ENCODE results near the gene RNU6-1.

The RNU6-1 gene

DNA sequence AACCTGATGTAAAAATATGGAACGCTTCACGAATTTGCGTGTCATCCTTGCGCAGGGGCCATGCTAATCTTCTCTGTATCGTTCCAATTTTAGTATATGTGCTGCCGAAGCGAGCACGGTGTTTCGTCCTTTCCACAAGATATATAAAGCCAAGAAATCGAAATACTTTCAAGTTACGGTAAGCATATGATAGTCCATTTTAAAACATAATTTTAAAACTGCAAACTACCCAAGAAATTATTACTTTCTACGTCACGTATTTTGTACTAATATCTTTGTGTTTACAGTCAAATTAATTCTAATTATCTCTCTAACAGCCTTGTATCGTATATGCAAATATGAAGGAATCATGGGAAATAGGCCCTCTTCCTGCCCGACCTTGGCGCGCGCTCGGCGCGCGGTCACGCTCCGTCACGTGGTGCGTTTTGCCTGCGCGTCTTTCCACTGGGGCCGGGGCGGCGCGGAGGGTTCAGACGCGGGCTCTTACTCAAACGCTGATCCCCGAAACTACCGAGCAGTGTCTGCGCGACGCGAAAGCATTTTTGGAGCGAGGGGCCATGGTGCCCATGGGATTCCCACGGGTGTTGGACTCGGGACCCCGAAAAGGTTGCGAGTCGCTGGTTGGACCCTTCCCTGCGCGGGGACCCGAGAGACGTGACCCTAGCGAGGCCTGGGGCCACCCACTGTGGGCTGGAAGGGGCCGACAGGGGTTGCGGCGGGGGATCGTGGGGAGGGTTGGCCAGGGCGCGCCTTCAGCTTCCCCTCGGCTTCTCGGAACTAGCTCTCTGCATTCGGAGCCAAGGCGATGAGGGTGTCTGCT, at the start of gene RNU6-1:
RNU6-1 (minus strand) TSS at position 117 of the 820 bp plus-strand sequence.
- Histone ChIP-seq H3K4me3 (ENCODE audit: low read depth, low read length) (peak within 1 kb of the TSS; percentile 88), H3K36me3 (ENCODE audit: control insufficient read depth, insufficient read depth, low read length) (no peaks in the 10 kb centered on the region), H3K27me3 (ENCODE audit: control insufficient read depth, insufficient read depth, low read length) (peaks cover 54% of the 10 kb centered on the region), H3K4me1 (ENCODE audit: control insufficient read depth, insufficient read depth, low read length) (peaks cover 51% of the 10 kb centered on the region), H3K9ac (ENCODE audit: low read depth, low read length) (peak within 1 kb of the TSS; percentile 80), H3K9me3 (ENCODE audit: control insufficient read depth, insufficient read depth, low read length) (no peaks in the 10 kb centered on the region), H3K27ac (ENCODE audit: low read depth, low read length) (peak within 1 kb of the TSS; percentile 78)

GRCh38 chr15:67887776-67888175, 47.9 kb upstream of the RNU6-1 start:
- no peak overlapping the region for H3K27ac ChIP-seq (ENCODE audit: low read depth, low read length)
- no peak overlapping the region for H3K4me3 ChIP-seq (ENCODE audit: low read depth, low read length)
- peaks cover 12% of the 10 kb centered on the region; the same call in 1 of the 2 replicates for H3K4me1 ChIP-seq (ENCODE audit: control insufficient read depth, insufficient read depth, low read length)
- H3K27me3 ChIP-seq (ENCODE audit: control insufficient read depth, insufficient read depth, low read length) = peaks cover 10% of the 10 kb centered on the region
- H3K9me3 ChIP-seq (ENCODE audit: control insufficient read depth, insufficient read depth, low read length) = no peaks in the 10 kb centered on the region; the same call in 1 of the 2 replicates
- no peaks in the 10 kb centered on the region for H3K36me3 ChIP-seq (ENCODE audit: control insufficient read depth, insufficient read depth, low read length)
- no peak overlapping the region for H3K9ac ChIP-seq (ENCODE audit: low read depth, low read length)

DNA sequence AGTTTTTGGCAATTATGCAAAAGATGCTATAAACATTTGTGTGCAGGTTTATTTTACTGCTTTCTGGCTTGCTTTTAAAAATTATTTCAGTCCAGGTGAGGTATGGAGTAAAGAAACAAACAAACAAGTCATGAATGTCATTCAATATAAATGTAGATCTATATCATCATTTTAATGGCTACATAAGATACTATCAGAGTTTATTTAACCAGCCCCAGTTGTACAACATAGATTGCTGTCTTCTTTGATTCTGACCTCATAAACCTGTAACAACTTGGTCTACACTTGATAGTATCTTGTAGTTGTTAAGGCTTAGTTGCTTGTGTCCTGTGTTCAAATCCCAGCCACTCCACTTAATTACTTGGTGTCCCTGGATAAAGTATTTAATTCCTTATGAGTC, 46.0 kb upstream of the RNU6-1 start:
- no peak overlapping the region for H3K27ac ChIP-seq (ENCODE audit: low read depth, low read length)

GRCh38 chr15:67885175-67885523, 45.3 kb upstream of the RNU6-1 start:
- 0 out of 2 replicates have a peak overlapping the region, but pooled peaks have one; percentile 3 for H3K9ac ChIP-seq (ENCODE audit: low read depth, low read length)

More for the DNA sequence above, 46.0 kb upstream of the RNU6-1 start:
- Histone ChIP-seq H3K36me3 (ENCODE audit: control insufficient read depth, insufficient read depth, low read length) (no peaks in the 10 kb centered on the region), H3K9ac (ENCODE audit: low read depth, low read length) (no peak overlapping the region), H3K9me3 (ENCODE audit: control insufficient read depth, insufficient read depth, low read length) (no peaks in the 10 kb centered on the region; the same call in 1 of the 2 replicates), H3K4me1 (ENCODE audit: control insufficient read depth, insufficient read depth, low read length) (peaks cover 17% of the 10 kb centered on the region; the same call in 1 of the 2 replicates), H3K4me3 (ENCODE audit: low read depth, low read length) (no peak overlapping the region), H3K27me3 (ENCODE audit: control insufficient read depth, insufficient read depth, low read length) (peaks cover 10% of the 10 kb centered on the region)

GRCh38 chr15:67884514-67885174, 44.8 kb upstream of the RNU6-1 start:
- Histone ChIP-seq H3K9me3 (ENCODE audit: control insufficient read depth, insufficient read depth, low read length) (no peaks in the 10 kb centered on the region), H3K27me3 (ENCODE audit: control insufficient read depth, insufficient read depth, low read length) (peaks cover 10% of the 10 kb centered on the region), H3K27ac (ENCODE audit: low read depth, low read length) (peak overlapping the region; percentile 48), H3K9ac (ENCODE audit: low read depth, low read length) (0 out of 2 replicates have a peak overlapping the region, but pooled peaks have one; percentile 3), H3K36me3 (ENCODE audit: control insufficient read depth, insufficient read depth, low read length) (no peaks in the 10 kb centered on the region), H3K4me1 (ENCODE audit: control insufficient read depth, insufficient read depth, low read length) (peaks cover 17% of the 10 kb centered on the region; the same call in 1 of the 2 replicates), H3K4me3 (ENCODE audit: low read depth, low read length) (peak overlapping the region; percentile 58)

More at GRCh38 chr15:67885175-67885523, 45.3 kb upstream of the RNU6-1 start:
- no peaks in the 10 kb centered on the region for H3K9me3 ChIP-seq (ENCODE audit: control insufficient read depth, insufficient read depth, low read length)
- no peak overlapping the region for H3K27ac ChIP-seq (ENCODE audit: low read depth, low read length)
- peak overlapping the region; percentile 58 for H3K4me3 ChIP-seq (ENCODE audit: low read depth, low read length)
- no peaks in the 10 kb centered on the region for H3K36me3 ChIP-seq (ENCODE audit: control insufficient read depth, insufficient read depth, low read length)
- H3K4me1 ChIP-seq (ENCODE audit: control insufficient read depth, insufficient read depth, low read length) = peaks cover 17% of the 10 kb centered on the region; the same call in 1 of the 2 replicates
- peaks cover 10% of the 10 kb centered on the region for H3K27me3 ChIP-seq (ENCODE audit: control insufficient read depth, insufficient read depth, low read length)

- peak overlapping the region; percentile 48 for H3K27ac ChIP-seq (ENCODE audit: low read depth, low read length)
- H3K4me3 ChIP-seq (ENCODE audit: low read depth, low read length) = peak overlapping the region; percentile 58; the same call in 1 of the 2 replicates
- H3K9me3 ChIP-seq (ENCODE audit: control insufficient read depth, insufficient read depth, low read length) = no peaks in the 10 kb centered on the region
- H3K36me3 ChIP-seq (ENCODE audit: control insufficient read depth, insufficient read depth, low read length) = no peaks in the 10 kb centered on the region
- H3K9ac ChIP-seq (ENCODE audit: low read depth, low read length) = no peak overlapping the region
- H3K27me3 ChIP-seq (ENCODE audit: control insufficient read depth, insufficient read depth, low read length) = peaks cover 10% of the 10 kb centered on the region
- peaks cover 17% of the 10 kb centered on the region; the same call in 1 of the 2 replicates for H3K4me1 ChIP-seq (ENCODE audit: control insufficient read depth, insufficient read depth, low read length)
These were observed 44.2 kb upstream of the RNU6-1 start for GRCh38 chr15:67884009-67884408.

- Histone ChIP-seq H3K9me3 (ENCODE audit: control insufficient read depth, insufficient read depth, low read length) (no peaks in the 10 kb centered on the region), H3K9ac (ENCODE audit: low read depth, low read length) (no peak overlapping the region), H3K4me1 (ENCODE audit: control insufficient read depth, insufficient read depth, low read length) (peaks cover 17% of the 10 kb centered on the region; the same call in 1 of the 2 replicates), H3K36me3 (ENCODE audit: control insufficient read depth, insufficient read depth, low read length) (no peaks in the 10 kb centered on the region), H3K4me3 (ENCODE audit: low read depth, low read length) (no peak overlapping the region), H3K27ac (ENCODE audit: low read depth, low read length) (no peak overlapping the region), H3K27me3 (ENCODE audit: control insufficient read depth, insufficient read depth, low read length) (peaks cover 10% of the 10 kb centered on the region)
These were observed 43.5 kb upstream of the RNU6-1 start for GRCh38 chr15:67883234-67883773.

- peaks cover 17% of the 10 kb centered on the region; the same call in 1 of the 2 replicates for H3K4me1 ChIP-seq (ENCODE audit: control insufficient read depth, insufficient read depth, low read length)
- no peak overlapping the region for H3K4me3 ChIP-seq (ENCODE audit: low read depth, low read length)
- no peak overlapping the region for H3K27ac ChIP-seq (ENCODE audit: low read depth, low read length)
- H3K27me3 ChIP-seq (ENCODE audit: control insufficient read depth, insufficient read depth, low read length) = peaks cover 10% of the 10 kb centered on the region
- no peak overlapping the region for H3K9ac ChIP-seq (ENCODE audit: low read depth, low read length)
- H3K9me3 ChIP-seq (ENCODE audit: control insufficient read depth, insufficient read depth, low read length) = no peaks in the 10 kb centered on the region
- H3K36me3 ChIP-seq (ENCODE audit: control insufficient read depth, insufficient read depth, low read length) = no peaks in the 10 kb centered on the region
These were observed 42.8 kb upstream of the RNU6-1 start for GRCh38 chr15:67882487-67883233.

- Histone ChIP-seq H3K9me3 (ENCODE audit: control insufficient read depth, insufficient read depth, low read length) (no peaks in the 10 kb centered on the region), H3K36me3 (ENCODE audit: control insufficient read depth, insufficient read depth, low read length) (no peaks in the 10 kb centered on the region), H3K27ac (ENCODE audit: low read depth, low read length) (no peak overlapping the region), H3K4me1 (ENCODE audit: control insufficient read depth, insufficient read depth, low read length) (peaks cover 17% of the 10 kb centered on the region; the same call in 1 of the 2 replicates), H3K4me3 (ENCODE audit: low read depth, low read length) (no peak overlapping the region), H3K27me3 (ENCODE audit: control insufficient read depth, insufficient read depth, low read length) (peaks cover 8% of the 10 kb centered on the region), H3K9ac (ENCODE audit: low read depth, low read length) (no peak overlapping the region)
These were observed 40.9 kb upstream of the RNU6-1 start for GRCh38 chr15:67880651-67881182.

DNA sequence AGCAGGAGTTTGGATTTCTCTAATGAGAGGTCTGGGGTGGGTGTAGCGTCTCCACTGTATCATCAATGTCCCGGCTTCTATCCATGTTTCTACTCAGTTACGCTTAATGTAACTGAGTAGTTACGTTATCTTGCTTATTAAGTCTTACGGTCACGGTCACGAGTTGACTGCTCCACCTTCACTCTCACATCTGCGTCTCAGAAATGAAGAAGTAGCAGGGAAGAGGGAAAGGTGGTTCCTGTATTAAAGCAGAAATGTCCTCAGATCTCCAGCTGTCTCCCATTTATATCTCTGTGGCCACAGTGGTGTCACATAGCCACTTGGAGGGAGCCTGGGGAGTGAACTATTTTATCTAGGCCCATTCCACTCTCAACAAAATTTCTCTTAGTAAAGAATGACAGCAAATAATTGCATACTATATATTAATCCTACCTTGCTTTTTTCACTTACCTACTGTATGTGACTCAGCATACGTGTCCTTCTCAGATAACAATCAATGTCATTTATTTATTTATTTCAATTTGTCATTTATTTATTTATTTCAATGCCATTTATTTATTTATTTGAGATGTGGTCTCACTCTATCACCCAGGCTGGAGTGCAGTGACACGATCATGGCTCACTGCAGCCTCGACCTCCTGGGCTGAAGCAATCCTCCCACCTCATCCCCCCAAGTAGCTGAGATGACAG, 39.7 kb upstream of the RNU6-1 start:
- Histone ChIP-seq H3K27ac (ENCODE audit: low read depth, low read length) (no peak overlapping the region), H3K27me3 (ENCODE audit: control insufficient read depth, insufficient read depth, low read length) (no peaks in the 10 kb centered on the region), H3K4me1 (ENCODE audit: control insufficient read depth, insufficient read depth, low read length) (0 out of 2 replicates have a peak, but pooled peaks cover 12% of the 10 kb centered on the region), H3K4me3 (ENCODE audit: low read depth, low read length) (no peak overlapping the region), H3K9me3 (ENCODE audit: control insufficient read depth, insufficient read depth, low read length) (no peaks in the 10 kb centered on the region), H3K9ac (ENCODE audit: low read depth, low read length) (no peak overlapping the region), H3K36me3 (ENCODE audit: control insufficient read depth, insufficient read depth, low read length) (no peaks in the 10 kb centered on the region)
